Neural cell (in vitro differentiated cells): ENCODE data around the gene ENHO.

ENCODE experiments used
- EP300 ChIP-seq: fragments of 450-650 bp; conservative IDR thresholded peaks from 2 replicates; pipeline ENCODE4 v1.6.1; 2014; ENCODE audit warnings: antibody characterized with exemption, mild to moderate bottlenecking, moderate library complexity; ENCODE audit not compliant: poor library complexity, severe bottlenecking
- MXI1 ChIP-seq: fragments of 450-650 bp; conservative IDR thresholded peaks from 2 replicates; pipeline ENCODE4 v1.6.1; 2014; ENCODE audit warnings: antibody characterized with exemption, mild to moderate bottlenecking; ENCODE audit not compliant: poor library complexity, severe bottlenecking
- POLR2AphosphoS5 ChIP-seq: IDR thresholded peaks from 2 replicates; pipeline ENCODE4 v1.6.1; 2012
- RAD21 ChIP-seq: fragments of 450-650 bp; conservative IDR thresholded peaks from 2 replicates; pipeline ENCODE4 v1.6.1; 2014; ENCODE audit warnings: antibody characterized with exemption, mild to moderate bottlenecking, moderate library complexity
- TF ChIP-seq, protein P1 (sequence below): fragments of 450-650 bp; IDR thresholded peaks from 2 replicates; pipeline ENCODE4 v1.5.1; 2014; ENCODE audit warnings: antibody characterized with exemption, mild to moderate bottlenecking, moderate library complexity; ENCODE audit not compliant: poor library complexity, severe bottlenecking

DNA sequence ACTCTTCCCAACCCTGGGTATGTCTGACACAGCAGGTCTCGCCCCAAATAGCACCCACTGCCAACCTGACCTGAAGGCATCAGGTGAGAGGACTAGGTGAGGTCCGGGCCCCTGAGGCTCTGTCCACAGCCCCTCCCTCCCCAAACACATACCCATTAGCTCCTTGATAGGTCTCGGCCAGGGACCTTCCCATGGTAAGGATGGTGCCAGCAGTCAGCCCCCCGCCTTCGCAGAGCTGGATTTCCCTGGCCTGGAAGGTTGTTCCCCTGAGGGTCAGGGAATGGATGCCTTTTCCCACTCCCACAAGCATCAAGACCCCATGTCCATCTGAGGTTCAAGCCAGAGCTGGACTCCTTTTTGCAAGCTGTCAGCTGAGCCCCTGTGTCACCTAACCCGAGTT, 2.7 kb downstream of the ENHO start:
- TF ChIP-seq, protein P1, sequence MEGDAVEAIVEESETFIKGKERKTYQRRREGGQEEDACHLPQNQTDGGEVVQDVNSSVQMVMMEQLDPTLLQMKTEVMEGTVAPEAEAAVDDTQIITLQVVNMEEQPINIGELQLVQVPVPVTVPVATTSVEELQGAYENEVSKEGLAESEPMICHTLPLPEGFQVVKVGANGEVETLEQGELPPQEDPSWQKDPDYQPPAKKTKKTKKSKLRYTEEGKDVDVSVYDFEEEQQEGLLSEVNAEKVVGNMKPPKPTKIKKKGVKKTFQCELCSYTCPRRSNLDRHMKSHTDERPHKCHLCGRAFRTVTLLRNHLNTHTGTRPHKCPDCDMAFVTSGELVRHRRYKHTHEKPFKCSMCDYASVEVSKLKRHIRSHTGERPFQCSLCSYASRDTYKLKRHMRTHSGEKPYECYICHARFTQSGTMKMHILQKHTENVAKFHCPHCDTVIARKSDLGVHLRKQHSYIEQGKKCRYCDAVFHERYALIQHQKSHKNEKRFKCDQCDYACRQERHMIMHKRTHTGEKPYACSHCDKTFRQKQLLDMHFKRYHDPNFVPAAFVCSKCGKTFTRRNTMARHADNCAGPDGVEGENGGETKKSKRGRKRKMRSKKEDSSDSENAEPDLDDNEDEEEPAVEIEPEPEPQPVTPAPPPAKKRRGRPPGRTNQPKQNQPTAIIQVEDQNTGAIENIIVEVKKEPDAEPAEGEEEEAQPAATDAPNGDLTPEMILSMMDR = no peak
- TF ChIP-seq RAD21 = no peak
- TF ChIP-seq POLR2AphosphoS5 = no peak
- TF ChIP-seq MXI1 = no peak
- no peak for TF ChIP-seq EP300
